Measurements from ENCODE around the gene PTPRJ. TPM values are rescaled to one million over a fixed set of nuclear protein-coding genes. Genes with fewer than 3 reads are reported as not detected.
"Not testable (repeated sequence)": the region's sequence is repeated elsewhere in the genome, so short reads cannot be mapped to it uniquely, and the experiment has no call there.

The PTPRJ gene
- total and polyA plus RNA-seq, 2 experiments from 2014 or later: 4.5 to 9.5 TPM

DNA sequence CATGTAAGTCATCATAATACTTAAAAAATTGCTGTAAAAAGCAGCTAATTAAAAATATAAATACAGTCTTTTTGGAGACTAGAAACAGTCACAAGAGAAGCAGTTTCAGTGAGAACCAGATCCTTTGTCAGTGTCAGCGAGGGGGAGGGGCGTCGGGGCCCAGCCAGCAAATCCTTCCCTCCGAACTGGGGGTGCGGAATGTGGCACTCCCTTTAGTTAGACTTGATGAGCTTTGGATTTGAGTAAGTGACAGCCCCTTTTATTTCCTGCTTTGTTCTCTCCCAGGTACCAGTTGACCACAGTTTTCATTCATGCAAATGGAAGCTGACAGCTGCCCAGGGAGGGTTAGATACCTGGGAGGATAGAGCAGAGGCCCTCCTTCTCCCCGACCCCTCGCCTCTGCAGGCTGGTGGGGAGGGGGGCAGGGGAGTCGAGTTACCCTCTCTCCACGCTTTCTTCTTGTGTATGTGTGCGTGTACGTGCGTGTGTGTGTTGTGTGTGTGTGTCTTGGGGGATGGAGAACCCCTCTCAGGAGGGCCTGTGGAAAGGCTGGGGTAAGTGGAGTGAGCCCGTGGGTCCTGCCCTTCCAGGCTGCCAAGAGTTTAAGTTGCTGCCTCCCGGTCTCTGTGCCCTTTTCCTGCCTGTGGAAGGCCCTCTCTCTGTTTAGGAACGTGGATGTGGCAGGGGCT lies 38.3 kb downstream of the PTPRJ start:
- H3K4me2 ChIP-seq (ENCODE audit: unreplicated experiment): no peak overlapping the region
- 78 to 84% methylated on average over 15 of the region's 15 CpGs for WGBS, 2 experiments (ENCODE audit: low coverage in 1 of 2, low lambda C conversion rate in 2 of 2, missing lambda C conversion rate in 2 of 2)
- DNase-seq: no peak
- no peaks in the 10 kb centered on the region for H4K20me1 ChIP-seq (ENCODE audit: insufficient read depth)
- no peak overlapping the region for H3K27ac ChIP-seq
- H3F3A ChIP-seq (ENCODE audit: insufficient read depth): no peaks in the 10 kb centered on the region
- H3K4me1 ChIP-seq (ENCODE audit: insufficient read depth): peaks cover 2% of the 10 kb centered on the region; the same call in 1 of the 2 replicates
- H3K9ac ChIP-seq: no peak overlapping the region
- H3K27me3 ChIP-seq (replicated peaks; ENCODE audit: insufficient read depth): no peaks in the 10 kb centered on the region
- no peaks in the 10 kb centered on the region for H3K9me2 ChIP-seq (ENCODE audit: insufficient read depth)
- no peaks in the 10 kb centered on the region for H3K9me3 ChIP-seq (ENCODE audit: low read depth)
- H3K36me3 ChIP-seq (ENCODE audit: low read depth): no peaks in the 10 kb centered on the region
- TF ChIP-seq EZH2phosphoT487 (IDR thresholded peaks at IDR 0.05; ENCODE audit: insufficient read depth, low read depth) (no peak), EZH2 (IDR thresholded peaks at IDR 0.05; ENCODE audit: insufficient read depth, poor library complexity, severe bottlenecking) (no peak)
- peaks cover 95% of the 10 kb centered on the region for H3K79me2 ChIP-seq (ENCODE audit: insufficient read depth)
- no peak overlapping the region for H3K4me3 ChIP-seq
- H2AFZ ChIP-seq: no peak overlapping the region
- in situ Hi-C loops (cut with MboI): no loop called here

DNA sequence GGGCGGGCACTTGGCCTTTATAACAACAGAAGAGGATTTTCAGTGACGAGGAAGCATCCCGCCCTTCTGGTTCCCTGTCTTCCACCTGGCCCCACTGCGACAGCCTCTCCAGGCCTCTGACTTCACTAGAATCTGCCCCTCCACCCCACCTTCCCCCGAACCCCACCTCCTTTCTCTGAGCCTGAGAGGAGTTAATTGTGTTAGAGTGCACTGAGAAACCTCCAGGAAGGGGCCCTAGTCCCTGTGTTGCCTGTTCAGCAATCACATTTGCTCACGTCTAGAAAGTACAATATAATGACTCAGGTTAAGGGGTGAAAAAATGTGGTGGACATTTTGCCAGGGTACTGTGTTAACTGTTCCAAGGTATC lies 38.8 kb downstream of the PTPRJ start:
- no peak overlapping the region for H3K4me2 ChIP-seq (ENCODE audit: unreplicated experiment)
- no peaks in the 10 kb centered on the region for H4K20me1 ChIP-seq (ENCODE audit: insufficient read depth)
- no peaks in the 10 kb centered on the region for H3F3A ChIP-seq (ENCODE audit: insufficient read depth)
- no peaks in the 10 kb centered on the region for H3K27me3 ChIP-seq (replicated peaks; ENCODE audit: insufficient read depth)
- no peak overlapping the region for H3K9ac ChIP-seq
- DNase-seq: no peak
- in situ Hi-C loops (cut with MboI): no loop called here
- H3K36me3 ChIP-seq (ENCODE audit: low read depth): no peaks in the 10 kb centered on the region
- TF ChIP-seq EZH2phosphoT487 (IDR thresholded peaks at IDR 0.05; ENCODE audit: insufficient read depth, low read depth) (no peak), EZH2 (IDR thresholded peaks at IDR 0.05; ENCODE audit: insufficient read depth, poor library complexity, severe bottlenecking) (no peak)
- no peak overlapping the region for H2AFZ ChIP-seq
- H3K27ac ChIP-seq: no peak overlapping the region
- no peaks in the 10 kb centered on the region for H3K9me3 ChIP-seq (ENCODE audit: low read depth)
- H3K9me2 ChIP-seq (ENCODE audit: insufficient read depth): no peaks in the 10 kb centered on the region
- H3K79me2 ChIP-seq (ENCODE audit: insufficient read depth): peaks cover 94% of the 10 kb centered on the region
- H3K4me3 ChIP-seq: no peak overlapping the region
- no peaks in the 10 kb centered on the region for H3K4me1 ChIP-seq (ENCODE audit: insufficient read depth)
- WGBS, 2 experiments (ENCODE audit: low coverage in 1 of 2, low lambda C conversion rate in 2 of 2, missing lambda C conversion rate in 2 of 2): 93% methylated on average over 6 of the region's 6 CpGs

DNA sequence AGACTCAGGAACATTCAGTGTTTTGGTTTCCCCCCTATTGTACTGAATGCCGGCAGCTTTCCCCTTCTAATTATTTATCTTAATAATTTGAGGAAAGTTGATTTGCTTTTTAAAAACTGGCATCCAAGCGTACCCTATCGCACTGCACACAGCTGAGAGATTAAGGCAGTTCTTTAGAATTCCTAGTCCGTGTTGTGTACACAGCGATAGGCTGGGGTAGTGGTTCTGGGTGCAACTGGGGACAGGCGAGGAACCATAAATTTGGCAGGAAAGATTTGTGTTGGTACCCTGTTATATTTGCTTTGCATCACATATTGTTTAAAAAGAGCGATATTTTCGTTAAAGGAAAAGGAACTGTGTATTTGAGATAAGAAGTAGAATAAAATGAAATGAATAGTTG lies 39.2 kb downstream of the PTPRJ start:
- Histone ChIP-seq H3F3A (ENCODE audit: insufficient read depth) (no peaks in the 10 kb centered on the region), H3K9ac (no peak overlapping the region), H3K4me3 (no peak overlapping the region), H3K36me3 (ENCODE audit: low read depth) (no peaks in the 10 kb centered on the region), H3K4me2 (ENCODE audit: unreplicated experiment) (no peak overlapping the region), H3K9me2 (ENCODE audit: insufficient read depth) (no peaks in the 10 kb centered on the region), H3K4me1 (ENCODE audit: insufficient read depth) (no peaks in the 10 kb centered on the region), H3K79me2 (ENCODE audit: insufficient read depth) (peaks cover 94% of the 10 kb centered on the region), H3K9me3 (ENCODE audit: low read depth) (no peaks in the 10 kb centered on the region), H3K27me3 (replicated peaks; ENCODE audit: insufficient read depth) (no peaks in the 10 kb centered on the region), H4K20me1 (ENCODE audit: insufficient read depth) (no peaks in the 10 kb centered on the region), H2AFZ (no peak overlapping the region), H3K27ac (no peak overlapping the region)
- no peak for DNase-seq
- WGBS, 2 experiments (ENCODE audit: low coverage in 1 of 2, low lambda C conversion rate in 2 of 2, missing lambda C conversion rate in 2 of 2): 98 to 99% methylated on average over 8 of the region's 8 CpGs
- TF ChIP-seq EZH2phosphoT487 (IDR thresholded peaks at IDR 0.05; ENCODE audit: insufficient read depth, low read depth) (no peak), EZH2 (IDR thresholded peaks at IDR 0.05; ENCODE audit: insufficient read depth, poor library complexity, severe bottlenecking) (no peak)
- in situ Hi-C loops (cut with MboI): no loop called here

DNA sequence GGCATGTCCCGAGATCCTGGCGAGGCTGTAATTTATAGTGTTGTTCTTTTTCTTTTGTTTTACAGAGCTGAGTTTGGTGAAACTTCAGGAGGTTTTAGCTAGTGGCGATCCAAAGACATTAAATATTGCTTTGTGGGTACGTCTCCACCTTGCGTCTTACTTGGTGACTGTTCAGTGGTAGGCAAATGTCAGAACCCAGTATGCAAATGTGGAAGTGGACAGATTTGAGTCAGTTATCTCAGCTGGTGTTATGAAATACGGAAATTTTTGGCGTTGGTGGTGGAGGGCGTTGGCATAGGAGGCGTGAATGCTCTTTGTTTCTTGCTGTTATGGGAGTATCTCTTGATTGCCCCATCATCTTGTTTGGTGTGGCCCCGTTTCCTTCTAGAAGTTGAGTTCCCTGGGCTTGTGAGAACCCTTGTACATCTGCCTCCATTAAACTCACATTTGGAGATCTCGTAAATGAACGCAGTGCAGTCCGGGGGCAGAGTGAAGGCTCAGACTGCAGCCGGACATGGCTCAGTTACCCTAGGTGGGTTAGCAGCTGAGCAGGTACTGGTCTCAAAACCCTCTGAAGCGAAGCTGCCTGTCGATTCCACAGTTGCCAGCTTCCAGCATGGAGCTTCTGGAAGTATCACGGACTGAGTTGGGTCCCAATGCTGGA lies 39.9 kb downstream of the PTPRJ start:
- Histone ChIP-seq H3K4me2 (ENCODE audit: unreplicated experiment) (no peak overlapping the region), H3K36me3 (ENCODE audit: low read depth) (no peaks in the 10 kb centered on the region), H3K4me3 (no peak overlapping the region), H3F3A (ENCODE audit: insufficient read depth) (no peaks in the 10 kb centered on the region), H3K27ac (no peak overlapping the region), H4K20me1 (ENCODE audit: insufficient read depth) (no peaks in the 10 kb centered on the region), H3K9ac (no peak overlapping the region), H3K4me1 (ENCODE audit: insufficient read depth) (no peaks in the 10 kb centered on the region), H2AFZ (no peak overlapping the region), H3K9me2 (ENCODE audit: insufficient read depth) (no peaks in the 10 kb centered on the region), H3K9me3 (ENCODE audit: low read depth) (no peaks in the 10 kb centered on the region), H3K27me3 (replicated peaks; ENCODE audit: insufficient read depth) (no peaks in the 10 kb centered on the region), H3K79me2 (ENCODE audit: insufficient read depth) (peaks cover 94% of the 10 kb centered on the region)
- in situ Hi-C loops (cut with MboI): no loop called here
- no peak for DNase-seq
- TF ChIP-seq EZH2phosphoT487 (IDR thresholded peaks at IDR 0.05; ENCODE audit: insufficient read depth, low read depth): no peak
- no peak for TF ChIP-seq EZH2 (IDR thresholded peaks at IDR 0.05; ENCODE audit: insufficient read depth, poor library complexity, severe bottlenecking)
- WGBS, 2 experiments (ENCODE audit: low coverage in 1 of 2, low lambda C conversion rate in 2 of 2, missing lambda C conversion rate in 2 of 2): 92% methylated on average over 17 of the region's 17 CpGs

DNA sequence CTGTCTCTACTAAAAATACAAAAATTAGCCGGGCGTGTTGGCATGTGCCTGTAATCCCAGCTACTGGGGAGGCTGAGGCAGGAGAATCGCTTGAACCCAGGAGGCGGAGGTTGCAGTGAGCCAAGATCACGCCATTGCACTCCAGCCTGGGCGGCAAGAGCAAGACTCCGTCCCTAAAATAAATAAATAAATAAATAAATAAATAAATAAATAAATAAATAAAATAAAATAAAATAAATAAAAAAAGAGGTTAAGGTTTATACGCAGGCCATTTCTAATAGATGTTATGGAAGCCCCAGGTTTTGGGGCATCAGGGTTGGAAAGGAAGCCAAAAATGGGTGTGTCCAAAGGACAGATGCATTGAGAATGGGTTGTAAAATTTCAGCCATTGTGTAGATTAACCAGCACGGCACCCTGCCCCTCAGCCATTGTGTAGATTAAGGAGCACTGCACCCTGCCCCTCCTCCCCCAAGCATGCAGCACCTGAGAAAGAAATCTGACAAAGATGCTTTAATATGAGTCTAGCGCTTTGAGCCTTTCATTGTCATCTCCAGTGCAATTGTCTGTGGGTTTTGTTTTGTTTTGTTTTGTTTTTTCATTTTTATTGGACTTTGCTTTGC lies 41.0 kb downstream of the PTPRJ start:
- H4K20me1 ChIP-seq (ENCODE audit: insufficient read depth); in situ Hi-C loops (cut with MboI): not testable (repeated sequence)
- 96 to 98% methylated on average over 10 of the region's 10 CpGs for WGBS, 2 experiments (ENCODE audit: low coverage in 1 of 2, low lambda C conversion rate in 2 of 2, missing lambda C conversion rate in 2 of 2)

More for the DNA sequence above, 41.0 kb downstream of the PTPRJ start:
- H3K9me3 ChIP-seq (ENCODE audit: low read depth); H3F3A ChIP-seq (ENCODE audit: insufficient read depth); H2AFZ ChIP-seq; H3K36me3 ChIP-seq (ENCODE audit: low read depth); H3K4me2 ChIP-seq (ENCODE audit: unreplicated experiment); H3K9ac ChIP-seq; DNase-seq; H3K9me2 ChIP-seq (ENCODE audit: insufficient read depth); H3K27me3 ChIP-seq (replicated peaks; ENCODE audit: insufficient read depth); H3K4me1 ChIP-seq (ENCODE audit: insufficient read depth); H3K4me3 ChIP-seq; H3K27ac ChIP-seq: not testable (repeated sequence)
- peaks cover 94% of the 10 kb centered on the region for H3K79me2 ChIP-seq (ENCODE audit: insufficient read depth)
